GM23248 (cell line): ENCODE measurements around the gene PREX1.

ENCODE experiments used
- EZH2 ChIP-seq: fragments of 200-600 bp; sonication (generic); IDR thresholded peaks from 2 replicates; pipeline ENCODE4 v1.6.1; 2018; ENCODE audit warnings: antibody characterized with exemption, mild to moderate bottlenecking; ENCODE audit not compliant: insufficient read depth, poor library complexity, severe bottlenecking
- EZH2phosphoT487 ChIP-seq: fragments of 200-600 bp; sonication (generic); IDR thresholded peaks from 2 replicates; pipeline ENCODE4 v1.6.1; 2018; ENCODE audit warnings: antibody characterized with exemption, moderate library complexity, mild to moderate bottlenecking, low read depth; ENCODE audit not compliant: insufficient read depth

DNA sequence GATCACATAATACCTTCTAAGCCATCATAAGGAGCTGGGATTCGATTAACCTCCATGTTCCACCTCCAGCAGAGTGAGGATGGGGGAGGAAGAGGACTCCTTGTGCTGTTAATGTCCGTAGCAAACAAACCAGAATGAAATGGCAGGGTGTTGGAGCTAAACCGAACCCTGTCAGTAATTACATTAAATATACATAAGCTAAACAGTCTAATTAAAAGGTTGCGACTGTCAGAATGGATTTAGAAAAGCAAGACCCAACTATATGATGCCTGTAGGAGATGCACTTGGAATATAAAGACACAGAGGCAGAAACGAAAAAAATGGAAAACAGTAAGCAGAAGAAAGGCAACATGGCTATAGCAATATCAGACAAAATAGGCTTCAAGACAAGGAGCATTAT is 13.2 kb downstream of the PREX1 start:
- TF ChIP-seq EZH2 (no peak), EZH2phosphoT487 (no peak)
